Measurements from ENCODE around the gene KIN.
"Not testable (repeated sequence)": the region's sequence is repeated elsewhere in the genome, so short reads cannot be mapped to it uniquely, and the experiment has no call there.

The KIN gene

GRCh38 chr10:7786430-7786829 lies 1.4 kb downstream of the KIN start:
- H3K4me3 ChIP-seq (ENCODE audit: low read length): peak overlapping the region; percentile 99
- TF ChIP-seq CTCF (conservative IDR thresholded peaks at IDR 0.05; ENCODE audit: low read length): no peak
- DNase-seq (ENCODE audit: low read depth): no peak

GRCh38 chr10:7782194-7782593 lies 5.6 kb downstream of the KIN start:
- H3K4me3 ChIP-seq (ENCODE audit: low read length); DNase-seq (ENCODE audit: low read depth): not testable (repeated sequence)

GRCh38 chr10:7776777-7777176 lies 11.0 kb downstream of the KIN start:
- no peak for DNase-seq (ENCODE audit: low read depth)
- no peak for TF ChIP-seq CTCF (conservative IDR thresholded peaks at IDR 0.05; ENCODE audit: low read length)
- H3K4me3 ChIP-seq (ENCODE audit: low read length): no peak overlapping the region

- no peak for DNase-seq (ENCODE audit: low read depth)
- H3K4me3 ChIP-seq (ENCODE audit: low read length): no peak overlapping the region
- TF ChIP-seq CTCF (conservative IDR thresholded peaks at IDR 0.05; ENCODE audit: low read length): no peak
These were observed 13.7 kb downstream of the KIN start for GRCh38 chr10:7773845-7774801.

GRCh38 chr10:7768417-7768816 lies 19.4 kb downstream of the KIN start:
- no peak for TF ChIP-seq CTCF (conservative IDR thresholded peaks at IDR 0.05; ENCODE audit: low read length)
- DNase-seq (ENCODE audit: low read depth): no peak
- H3K4me3 ChIP-seq (ENCODE audit: low read length): no peak overlapping the region

DNA sequence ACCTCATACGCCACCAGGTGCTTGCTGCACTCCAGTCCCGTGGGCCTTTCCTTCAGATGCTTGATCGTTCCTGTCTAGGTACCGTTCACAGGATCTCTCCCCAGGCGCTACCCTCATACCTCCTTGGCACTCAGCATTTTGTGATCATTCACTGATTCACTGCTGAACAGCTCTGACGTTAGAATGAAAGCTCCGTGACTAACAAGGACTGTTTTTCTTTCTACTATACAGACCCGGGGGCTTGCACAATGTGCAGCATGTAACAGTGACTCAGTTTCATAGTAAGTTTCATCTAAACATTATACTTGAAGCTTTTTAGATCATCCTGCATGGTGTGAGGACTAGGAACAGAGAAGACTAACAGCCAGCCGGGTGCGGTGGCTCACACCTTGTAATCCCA lies 20.6 kb downstream of the KIN start:
- TF ChIP-seq CTCF (conservative IDR thresholded peaks at IDR 0.05; ENCODE audit: low read length): no peak
- no peak for DNase-seq (ENCODE audit: low read depth)
- H3K4me3 ChIP-seq (ENCODE audit: low read length): no peak overlapping the region

GRCh38 chr10:7766241-7766640 lies 21.6 kb downstream of the KIN start:
- no peak overlapping the region for H3K4me3 ChIP-seq (ENCODE audit: low read length)
- no peak for TF ChIP-seq CTCF (conservative IDR thresholded peaks at IDR 0.05; ENCODE audit: low read length)
- DNase-seq (ENCODE audit: low read depth): no peak
